HG02938 (cell line): ENCODE data around the gene CCDC27.

ENCODE experiments used
- ATAC-seq: cut with Tn5 transposase; IDR thresholded peaks from one replicate; pipeline ENCODE4 v1.9.1; 2021; ENCODE audit warnings: mild to moderate bottlenecking, moderate library complexity; ENCODE audit not compliant: unreplicated experiment

The CCDC27 gene

GRCh38 chr1:3774276-3774945 is 22.2 kb downstream of the CCDC27 start:
- ATAC-seq = no peak

- ATAC-seq = no peak
These were observed 22.8 kb downstream of the CCDC27 start for GRCh38 chr1:3774946-3775489.

- ATAC-seq = no peak
These were observed 23.4 kb downstream of the CCDC27 start for GRCh38 chr1:3775490-3776230.

- no peak for ATAC-seq
These were observed 24.1 kb downstream of the CCDC27 start for GRCh38 chr1:3776231-3776961.

- no peak for ATAC-seq
These were observed 24.9 kb downstream of the CCDC27 start for GRCh38 chr1:3777078-3777547.

- ATAC-seq = no peak
These were observed 25.7 kb downstream of the CCDC27 start for GRCh38 chr1:3777647-3778589.

GRCh38 chr1:3778590-3779264 is 26.5 kb downstream of the CCDC27 start:
- ATAC-seq = no peak

GRCh38 chr1:3779265-3779911 is 27.1 kb downstream of the CCDC27 start:
- no peak for ATAC-seq

- ATAC-seq = no peak
These were observed 27.7 kb downstream of the CCDC27 start for GRCh38 chr1:3779912-3780416.

- no peak for ATAC-seq
These were observed 28.7 kb downstream of the CCDC27 start for GRCh38 chr1:3780901-3781300.

GRCh38 chr1:3783651-3784474 is 31.6 kb downstream of the CCDC27 start:
- no peak for ATAC-seq

GRCh38 chr1:3785045-3785444 is 32.8 kb downstream of the CCDC27 start:
- ATAC-seq = no peak

- ATAC-seq = no peak
These were observed 33.4 kb downstream of the CCDC27 start for GRCh38 chr1:3785456-3786157.

- no peak for ATAC-seq
These were observed 34.5 kb downstream of the CCDC27 start for GRCh38 chr1:3786468-3787348.

- ATAC-seq = no peak
These were observed 35.1 kb downstream of the CCDC27 start for GRCh38 chr1:3787349-3787715.

- no peak for ATAC-seq
These were observed 35.7 kb downstream of the CCDC27 start for GRCh38 chr1:3787745-3788605.
